K562 (cell line): ENCODE measurements around the gene CNOT4. TPM values are rescaled to one million over a fixed set of nuclear protein-coding genes. Genes with fewer than 3 reads are reported as not detected.
A peak's percentile ranks its signal among the peaks of the same experiment; 100 is the strongest.

Experiments
- ARNT ChIP-seq, 2 experiments: fragments of 450-650 bp; IDR thresholded peaks; 2 replicates each; pipeline ENCODE4 v1.6.1; 2016; ENCODE audit warnings: mild to moderate bottlenecking in 1 of 2
- CTBP1 ChIP-seq: fragments of 450-650 bp; IDR thresholded peaks from 2 replicates; pipeline ENCODE4 v1.6.1; 2016; ENCODE audit warnings: borderline replicate concordance
- DMBX1 ChIP-seq: fragments of 250-450 bp; sonication (Bioruptor Pico); IDR thresholded peaks from 2 replicates; pipeline ENCODE4 v1.8.0; 2022; ENCODE audit warnings: inconsistent platforms, mild to moderate bottlenecking, moderate library complexity, borderline replicate concordance
- DPF2 ChIP-seq: fragments of 450-650 bp; IDR thresholded peaks from 2 replicates; pipeline ENCODE4 v1.6.1; 2016
- FOSL1 ChIP-seq: fragments of 200-800 bp; sonication (Bioruptor generic); conservative IDR thresholded peaks from 2 replicates; pipeline ENCODE4 v1.6.1; 2016; ENCODE audit warnings: missing genetic modification characterization, missing compliant biosample characterization
- GATAD2B ChIP-seq: fragments of 450-650 bp; IDR thresholded peaks from 2 replicates; pipeline ENCODE4 v1.6.1; 2017; ENCODE audit warnings: mild to moderate bottlenecking, borderline replicate concordance
- KDM1A ChIP-seq, 2 experiments: fragments of 450-650 bp; IDR thresholded peaks; 2 replicates each; pipeline ENCODE4 v1.6.1; 2016; ENCODE audit warnings: mild to moderate bottlenecking in 2 of 2
- POLR2G ChIP-seq: fragments of 200-400 bp; formaldehyde crosslinking; IDR thresholded peaks from 2 replicates; pipeline ENCODE4 v1.6.1; 2017; ENCODE audit warnings: low read depth, mild to moderate bottlenecking, antibody characterized with exemption, low read length, moderate library complexity
- RCOR1 ChIP-seq, 2 experiments: IDR thresholded peaks; 2 replicates each; pipeline ENCODE4 v1.6.1; 2012; ENCODE audit warnings: low read depth in 2 of 2, low read length in 2 of 2, borderline replicate concordance in 1 of 2, improper control_type of control experiment in 1 of 2
- SOX6 ChIP-seq: fragments of 450-650 bp; IDR thresholded peaks from 2 replicates; pipeline ENCODE4 v1.6.1; 2014; ENCODE audit warnings: mild to moderate bottlenecking
- U2AF1 ChIP-seq: fragments of 200-400 bp; formaldehyde crosslinking; optimal IDR thresholded peaks from 2 replicates; pipeline ENCODE3; 2017; ENCODE audit warnings: mild to moderate bottlenecking, low read depth, low read length, moderate library complexity
- ZFP1 ChIP-seq: fragments of 450-650 bp; formaldehyde crosslinking; IDR thresholded peaks from 2 replicates; pipeline ENCODE4 v1.4.0; 2020; ENCODE audit warnings: mild to moderate bottlenecking, mixed read lengths
- polyA plus RNA-seq, 8 experiments: library from polyadenylated mRNA; depleted of rRNA in 4 of 8; stranded (reverse) in 5 of 8; unstranded in 3 of 8; fragments of >200 nt; fragmentation: Nextera tagmentation in 2 of 8; fragmentation: Illumina TruSeq in 1 of 8; extraction: Ambion mirVana in 2 of 8; extraction: Trizol in 1 of 8; gene quantifications; 2 replicates each; pipeline versions ENCODE4 v1.2.1 to v1.2.3, GENCODE V29; 2011 to 2014; ENCODE audit warnings: inconsistent platforms in 1 of 8, missing spikeins in 1 of 8
- total RNA-seq, 7 experiments: library from RNA; depleted of rRNA in 6 of 7; stranded (reverse); fragments of >200 nt in 6 of 7; fragmentation: Illumina TruSeq in 2 of 7; extraction: Trizol in 2 of 7; gene quantifications; 2 replicates each; pipeline versions ENCODE4 v1.2.1 to v1.2.3, GENCODE V29; 2011 to 2021; ENCODE audit warnings: low replicate concordance in 1 of 7
- TF ChIP-seq, protein P1 (sequence below): fragments of 450-650 bp; formaldehyde crosslinking; IDR thresholded peaks from 2 replicates; pipeline ENCODE4 v1.4.0; 2022; ENCODE audit warnings: missing genetic modification characterization
- TF ChIP-seq, protein P2 (sequence below), 2 experiments: IDR thresholded peaks; 2 replicates each; pipeline ENCODE4 v1.6.1; 2012; ENCODE audit warnings: improper control_type of control experiment in 2 of 2, low read depth in 2 of 2, low read length in 2 of 2, borderline replicate concordance in 1 of 2
- TF ChIP-seq, protein P3 (sequence below): fragments of 200-400 bp; formaldehyde crosslinking; IDR thresholded peaks from 2 replicates; pipeline ENCODE4 v1.6.1; 2017; ENCODE audit warnings: mild to moderate bottlenecking, low read depth, low read length, moderate library complexity

The CNOT4 gene
- total and polyA plus RNA-seq, 9 of the 15 experiments (the other 6 are each of a cell fraction or from before 2014, with no cell fraction given): 8.6 to 24.1 (median 15.4) TPM

DNA sequence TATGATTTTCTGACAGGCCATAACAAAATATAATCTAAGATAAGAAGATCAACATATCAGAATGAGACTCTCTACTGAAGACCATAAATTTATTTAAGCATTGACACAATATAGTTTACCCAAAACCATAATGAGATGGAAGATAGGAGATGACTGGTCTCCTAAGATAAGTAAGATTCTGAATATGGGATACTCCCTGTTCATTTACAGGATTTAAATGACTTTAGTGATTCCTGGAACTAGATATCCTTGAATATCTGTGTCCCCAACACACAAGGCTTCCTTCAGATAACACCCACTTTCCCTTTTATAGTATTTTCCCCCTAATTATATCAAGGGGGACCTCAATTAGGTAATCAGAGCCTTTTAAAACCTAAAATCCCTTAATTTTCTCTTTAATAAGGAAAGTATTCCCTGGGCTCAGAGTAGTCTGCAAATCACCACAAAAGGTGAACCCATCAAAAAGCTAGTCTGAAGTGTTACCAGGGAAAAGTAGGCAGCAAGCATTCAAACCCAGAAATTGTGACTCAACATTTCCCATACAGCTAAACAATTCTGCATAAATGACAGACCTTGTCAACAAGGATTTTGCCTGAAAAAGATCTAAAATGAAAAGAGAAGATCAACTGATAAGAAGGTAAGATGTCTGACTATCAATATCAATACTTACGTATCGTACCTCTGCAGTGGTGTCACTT, 99.9 kb downstream of the CNOT4 start (continued):
- TF ChIP-seq, protein P1, sequence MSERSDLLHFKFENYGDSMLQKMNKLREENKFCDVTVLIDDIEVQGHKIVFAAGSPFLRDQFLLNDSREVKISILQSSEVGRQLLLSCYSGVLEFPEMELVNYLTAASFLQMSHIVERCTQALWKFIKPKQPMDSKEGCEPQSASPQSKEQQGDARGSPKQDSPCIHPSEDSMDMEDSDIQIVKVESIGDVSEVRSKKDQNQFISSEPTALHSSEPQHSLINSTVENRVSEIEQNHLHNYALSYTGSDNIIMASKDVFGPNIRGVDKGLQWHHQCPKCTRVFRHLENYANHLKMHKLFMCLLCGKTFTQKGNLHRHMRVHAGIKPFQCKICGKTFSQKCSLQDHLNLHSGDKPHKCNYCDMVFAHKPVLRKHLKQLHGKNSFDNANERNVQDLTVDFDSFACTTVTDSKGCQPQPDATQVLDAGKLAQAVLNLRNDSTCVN (CRISPR knock-in tag): no peak
- 0 out of 2 replicates have a peak, but pooled peaks have one; percentile 37 for TF ChIP-seq ZFP1 (CRISPR knock-in tag)
- TF ChIP-seq, protein P2, sequence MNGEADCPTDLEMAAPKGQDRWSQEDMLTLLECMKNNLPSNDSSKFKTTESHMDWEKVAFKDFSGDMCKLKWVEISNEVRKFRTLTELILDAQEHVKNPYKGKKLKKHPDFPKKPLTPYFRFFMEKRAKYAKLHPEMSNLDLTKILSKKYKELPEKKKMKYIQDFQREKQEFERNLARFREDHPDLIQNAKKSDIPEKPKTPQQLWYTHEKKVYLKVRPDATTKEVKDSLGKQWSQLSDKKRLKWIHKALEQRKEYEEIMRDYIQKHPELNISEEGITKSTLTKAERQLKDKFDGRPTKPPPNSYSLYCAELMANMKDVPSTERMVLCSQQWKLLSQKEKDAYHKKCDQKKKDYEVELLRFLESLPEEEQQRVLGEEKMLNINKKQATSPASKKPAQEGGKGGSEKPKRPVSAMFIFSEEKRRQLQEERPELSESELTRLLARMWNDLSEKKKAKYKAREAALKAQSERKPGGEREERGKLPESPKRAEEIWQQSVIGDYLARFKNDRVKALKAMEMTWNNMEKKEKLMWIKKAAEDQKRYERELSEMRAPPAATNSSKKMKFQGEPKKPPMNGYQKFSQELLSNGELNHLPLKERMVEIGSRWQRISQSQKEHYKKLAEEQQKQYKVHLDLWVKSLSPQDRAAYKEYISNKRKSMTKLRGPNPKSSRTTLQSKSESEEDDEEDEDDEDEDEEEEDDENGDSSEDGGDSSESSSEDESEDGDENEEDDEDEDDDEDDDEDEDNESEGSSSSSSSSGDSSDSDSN (IDR thresholded peaks at IDR 0.05; ENCODE audit: borderline replicate concordance in 1 of 2, low read depth in 2 of 2, low read length in 2 of 2): no peak
- TF ChIP-seq SOX6: peak; percentile 83
- TF ChIP-seq DPF2: peak; percentile 75
- TF ChIP-seq POLR2G: no peak
- TF ChIP-seq FOSL1: peak; percentile 84
- peak; percentile 21 for TF ChIP-seq U2AF1
- no peak for TF ChIP-seq CTBP1
- 0 out of 2 replicates have a peak, but pooled peaks have one; percentile 38 for TF ChIP-seq DMBX1 (CRISPR knock-in tag)
- peak; percentile 50; the same call in 1 of the 2 replicates for TF ChIP-seq GATAD2B
- TF ChIP-seq, protein P3, sequence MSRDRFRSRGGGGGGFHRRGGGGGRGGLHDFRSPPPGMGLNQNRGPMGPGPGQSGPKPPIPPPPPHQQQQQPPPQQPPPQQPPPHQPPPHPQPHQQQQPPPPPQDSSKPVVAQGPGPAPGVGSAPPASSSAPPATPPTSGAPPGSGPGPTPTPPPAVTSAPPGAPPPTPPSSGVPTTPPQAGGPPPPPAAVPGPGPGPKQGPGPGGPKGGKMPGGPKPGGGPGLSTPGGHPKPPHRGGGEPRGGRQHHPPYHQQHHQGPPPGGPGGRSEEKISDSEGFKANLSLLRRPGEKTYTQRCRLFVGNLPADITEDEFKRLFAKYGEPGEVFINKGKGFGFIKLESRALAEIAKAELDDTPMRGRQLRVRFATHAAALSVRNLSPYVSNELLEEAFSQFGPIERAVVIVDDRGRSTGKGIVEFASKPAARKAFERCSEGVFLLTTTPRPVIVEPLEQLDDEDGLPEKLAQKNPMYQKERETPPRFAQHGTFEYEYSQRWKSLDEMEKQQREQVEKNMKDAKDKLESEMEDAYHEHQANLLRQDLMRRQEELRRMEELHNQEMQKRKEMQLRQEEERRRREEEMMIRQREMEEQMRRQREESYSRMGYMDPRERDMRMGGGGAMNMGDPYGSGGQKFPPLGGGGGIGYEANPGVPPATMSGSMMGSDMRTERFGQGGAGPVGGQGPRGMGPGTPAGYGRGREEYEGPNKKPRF: no peak
- peak in 1 of 2 experiments; percentile 3; a peak in 1 of 4 replicates for TF ChIP-seq ARNT (IDR thresholded peaks at IDR 0.05)
- TF ChIP-seq KDM1A (IDR thresholded peaks at IDR 0.05): peak; percentile 88 to 93
- peak; percentile 59 to 94; a peak in 3 of 4 replicates for TF ChIP-seq RCOR1 (IDR thresholded peaks at IDR 0.05; ENCODE audit: borderline replicate concordance in 1 of 2, low read depth in 2 of 2, low read length in 2 of 2)
